Skeletal muscle tissue (tissue), 4 donors: ENCODE results near the gene ANO4. TPM values are rescaled to one million over a fixed set of nuclear protein-coding genes. Genes with fewer than 3 reads are reported as not detected.

ENCODE experiments used
- H3K27ac ChIP-seq: one replicate; pipeline ENCODE4 v1.7.0; 2013; ENCODE audit warnings: mild to moderate bottlenecking, low read depth, low read length, inconsistent platforms
- H3K27me3 ChIP-seq, 3 donors: one replicate each; pipeline ENCODE4 v1.7.0; 2013; ENCODE audit warnings: low read length in 3 of 3; ENCODE audit not compliant: control insufficient read depth in 3 of 3, insufficient read depth in 3 of 3
- H3K36me3 ChIP-seq, 3 donors: one replicate each; pipeline ENCODE4 v1.7.0; 2013; ENCODE audit warnings: low read length in 3 of 3; ENCODE audit not compliant: control insufficient read depth in 3 of 3, insufficient read depth in 3 of 3
- H3K4me1 ChIP-seq, 3 donors: one replicate each; pipeline ENCODE4 v1.7.0; 2013; ENCODE audit warnings: low read length in 3 of 3, mild to moderate bottlenecking in 3 of 3; ENCODE audit not compliant: control insufficient read depth in 3 of 3, insufficient read depth in 3 of 3
- H3K4me3 ChIP-seq, 3 donors: one replicate each; pipeline ENCODE4 v1.7.0; 2013; ENCODE audit warnings: low read length in 3 of 3
- H3K9ac ChIP-seq, 3 donors: one replicate each; pipeline ENCODE4 v1.7.0; 2013; ENCODE audit warnings: low read length in 3 of 3, mild to moderate bottlenecking in 3 of 3, moderate library complexity in 2 of 3, low read depth in 1 of 3
- H3K9me3 ChIP-seq, 3 donors: one replicate each; pipeline ENCODE4 v1.7.0; 2013; ENCODE audit warnings: low read length in 3 of 3; ENCODE audit not compliant: control insufficient read depth in 3 of 3
- total RNA-seq: library from RNA; depleted of rRNA; stranded (reverse); fragments of >200 nt; gene quantifications from one replicate; pipeline ENCODE4 v1.2.3, GENCODE V29; 2014
- donor health status: Osteomylitis.

ANO4 gene
- total RNA-seq, 1 donor from 2014 or later, result 0.52 TPM

DNA sequence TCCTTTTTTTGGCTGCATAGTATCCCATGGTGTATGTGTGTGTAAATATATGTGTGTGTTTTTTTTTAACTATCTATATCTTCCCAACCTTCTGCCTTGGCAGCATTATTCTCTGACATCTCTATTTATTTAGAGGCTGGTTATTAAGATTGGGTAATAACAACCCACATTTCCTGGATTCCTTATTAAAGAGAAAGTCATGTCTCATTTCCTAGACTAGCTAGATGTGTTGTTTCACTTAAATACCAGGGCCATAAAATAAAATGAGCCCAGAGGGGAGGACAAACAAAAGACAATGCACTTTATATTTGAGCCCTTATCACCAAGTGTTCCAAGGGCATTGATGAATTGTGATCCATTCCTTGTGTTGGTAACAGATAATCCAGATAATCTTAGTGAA is 246.4 kb downstream of the ANO4 start:
- no peak overlapping the region for H3K27ac ChIP-seq
- no peaks in the 10 kb centered on the region for H3K27me3 ChIP-seq
- no peaks in the 10 kb centered on the region for H3K36me3 ChIP-seq
- H3K4me1 ChIP-seq, result no peaks in the 10 kb centered on the region
- no peak overlapping the region for H3K4me3 ChIP-seq
- H3K9me3 ChIP-seq, result no peaks in the 10 kb centered on the region
- no peak overlapping the region for H3K9ac ChIP-seq

DNA sequence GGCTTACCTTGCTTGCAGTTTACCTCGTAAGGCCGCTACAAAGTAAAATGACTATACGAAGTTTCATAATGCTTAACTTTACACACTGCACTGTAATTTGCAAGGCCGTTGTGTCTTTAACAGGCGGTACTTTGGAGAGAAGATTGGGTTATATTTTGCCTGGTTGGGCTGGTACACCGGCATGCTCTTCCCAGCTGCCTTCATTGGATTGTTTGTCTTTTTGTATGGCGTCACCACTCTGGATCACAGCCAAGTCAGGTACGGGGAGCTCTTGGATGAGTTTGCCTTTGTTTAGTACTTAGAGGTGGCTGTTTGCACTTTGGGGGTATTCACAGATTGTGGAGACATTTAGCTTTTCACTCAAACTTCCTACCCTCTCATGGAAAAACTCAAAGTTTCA is 247.6 kb downstream of the ANO4 start:
- Histone ChIP-seq H3K9me3 (no peaks in the 10 kb centered on the region), H3K27me3 (no peaks in the 10 kb centered on the region), H3K27ac (no peak overlapping the region)

DNA sequence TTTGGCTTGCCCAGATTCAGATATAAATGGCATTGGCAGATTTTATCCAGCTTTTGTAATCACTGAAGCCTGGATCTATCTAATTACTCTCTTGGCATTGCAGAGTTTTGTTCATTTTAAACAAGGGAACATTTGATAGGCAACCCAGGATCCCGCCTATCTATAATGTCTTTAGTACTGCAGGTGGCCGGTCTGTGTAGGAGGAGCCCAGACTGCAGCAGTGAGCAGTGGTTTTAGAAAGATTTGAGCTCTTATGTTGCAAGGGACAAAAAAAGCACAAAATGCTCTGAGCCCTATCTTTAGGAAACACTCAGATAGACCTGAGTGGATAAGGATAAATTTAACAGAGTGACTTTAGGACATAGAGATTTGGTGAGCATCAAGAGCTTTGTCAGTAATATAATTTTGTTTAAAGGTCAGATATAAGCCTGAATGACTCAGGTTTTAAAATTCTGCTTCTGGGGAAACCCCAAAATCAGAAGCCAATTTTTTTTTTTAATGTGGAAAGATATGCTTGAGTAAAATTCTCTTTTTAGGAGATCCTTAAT is 250.0 kb downstream of the ANO4 start:
- Histone ChIP-seq H3K9me3 (no peaks in the 10 kb centered on the region), H3K36me3 (no peaks in the 10 kb centered on the region), H3K4me3 (no peak overlapping the region), H3K27me3 (no peaks in the 10 kb centered on the region), H3K4me1 (no peaks in the 10 kb centered on the region), H3K27ac (no peak overlapping the region), H3K9ac (no peak overlapping the region)

More for the DNA sequence above, 247.6 kb downstream of the ANO4 start:
- Histone ChIP-seq H3K4me3 (no peak overlapping the region), H3K9ac (no peak overlapping the region), H3K36me3 (no peaks in the 10 kb centered on the region), H3K4me1 (no peaks in the 10 kb centered on the region)

DNA sequence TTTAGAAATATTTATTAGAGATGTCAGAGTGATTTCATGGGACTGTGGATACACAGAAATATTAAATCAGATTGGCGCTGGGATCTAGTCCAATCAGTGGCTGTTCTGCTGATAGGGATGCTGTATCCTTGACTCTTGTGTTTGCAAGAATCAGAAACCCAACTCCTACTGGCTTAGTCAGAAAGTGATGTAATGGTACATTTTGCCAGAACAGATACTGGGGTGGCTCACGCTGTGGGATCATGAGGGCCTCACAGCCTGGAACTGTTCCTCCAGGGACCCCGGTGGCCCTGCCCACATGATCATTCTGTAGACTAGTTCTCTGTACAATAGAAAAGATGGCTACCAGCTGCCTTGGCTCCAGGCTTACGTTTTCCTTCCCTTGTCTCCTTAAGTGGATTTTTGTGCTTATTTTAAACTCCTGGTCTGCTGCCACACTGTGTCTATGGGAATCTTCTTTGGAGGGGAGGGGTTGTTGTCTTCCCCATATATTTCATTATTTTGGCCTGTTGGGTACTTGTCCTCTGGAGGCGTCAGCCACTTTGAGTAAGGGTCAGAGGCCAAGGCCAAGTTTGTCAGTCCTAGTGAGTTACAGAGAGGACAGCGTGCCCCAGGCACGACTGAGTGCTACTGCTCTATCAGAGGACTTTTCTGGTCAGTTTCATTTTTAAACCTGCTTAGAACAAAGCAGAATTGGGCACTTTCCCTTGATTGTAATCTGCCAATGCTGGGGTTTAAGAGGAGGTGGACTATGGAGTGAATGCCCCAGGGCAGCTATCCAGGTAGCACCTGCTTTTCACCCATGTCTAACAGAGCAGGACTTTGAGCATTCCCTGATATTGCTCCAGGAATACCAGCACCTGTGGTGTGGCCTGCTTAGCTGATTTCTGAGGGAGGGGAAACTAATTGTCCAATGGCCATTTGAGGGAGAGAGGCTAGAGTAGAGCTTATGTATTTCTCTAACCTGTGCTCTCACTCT is 251.2 kb downstream of the ANO4 start:
- H3K4me3 ChIP-seq, result no peak overlapping the region

DNA sequence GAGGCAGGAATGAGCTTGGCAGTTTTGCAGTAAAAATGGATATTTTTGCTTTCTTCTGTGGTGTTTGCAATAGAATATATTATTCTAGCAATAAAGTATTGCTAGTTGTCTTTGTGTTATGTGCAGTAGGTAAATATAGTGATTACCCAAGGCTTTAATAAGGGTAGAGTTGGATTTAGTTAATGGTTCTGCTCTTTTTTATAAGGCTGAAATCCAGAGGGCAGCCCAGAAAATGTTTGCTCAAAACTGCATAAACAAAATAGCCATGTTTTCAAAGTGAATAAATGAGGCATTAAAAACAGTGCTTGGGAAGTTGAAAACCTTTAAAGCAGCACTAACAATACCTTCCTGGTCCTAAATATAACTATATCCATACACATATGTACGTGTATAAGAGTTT is 253.1 kb downstream of the ANO4 start:
- no peak overlapping the region for H3K27ac ChIP-seq
- no peaks in the 10 kb centered on the region for H3K27me3 ChIP-seq
- no peak overlapping the region for H3K4me3 ChIP-seq
- no peak overlapping the region for H3K9ac ChIP-seq
- no peaks in the 10 kb centered on the region for H3K9me3 ChIP-seq
- no peaks in the 10 kb centered on the region for H3K4me1 ChIP-seq
- no peaks in the 10 kb centered on the region for H3K36me3 ChIP-seq

More for the DNA sequence above, 251.2 kb downstream of the ANO4 start:
- H3K9me3 ChIP-seq, result no peaks in the 10 kb centered on the region
- H3K27me3 ChIP-seq, result no peaks in the 10 kb centered on the region
- no peaks in the 10 kb centered on the region for H3K36me3 ChIP-seq
- H3K9ac ChIP-seq, result no peak overlapping the region
- no peak overlapping the region for H3K27ac ChIP-seq
- H3K4me1 ChIP-seq, result no peaks in the 10 kb centered on the region

DNA sequence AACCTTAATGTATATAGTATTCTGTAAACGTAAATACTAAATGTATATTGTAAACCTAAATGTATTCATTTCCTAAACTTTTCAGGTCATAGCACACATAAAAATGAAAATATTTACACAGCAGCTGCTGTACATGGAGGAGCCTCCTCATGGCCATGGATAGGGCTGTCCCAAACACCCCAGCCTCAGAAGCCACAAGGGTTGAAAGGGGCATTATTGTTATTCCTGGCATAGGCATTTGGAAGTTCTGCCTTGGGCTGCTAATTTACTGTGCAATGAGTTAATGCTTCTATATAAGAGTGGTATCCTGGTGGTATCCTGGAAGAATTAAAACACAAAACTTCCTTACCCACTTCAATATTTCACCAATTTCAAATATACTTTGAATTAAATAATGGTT is 256.1 kb downstream of the ANO4 start:
- H3K27me3 ChIP-seq, result no peaks in the 10 kb centered on the region
- H3K4me3 ChIP-seq, result no peak overlapping the region

DNA sequence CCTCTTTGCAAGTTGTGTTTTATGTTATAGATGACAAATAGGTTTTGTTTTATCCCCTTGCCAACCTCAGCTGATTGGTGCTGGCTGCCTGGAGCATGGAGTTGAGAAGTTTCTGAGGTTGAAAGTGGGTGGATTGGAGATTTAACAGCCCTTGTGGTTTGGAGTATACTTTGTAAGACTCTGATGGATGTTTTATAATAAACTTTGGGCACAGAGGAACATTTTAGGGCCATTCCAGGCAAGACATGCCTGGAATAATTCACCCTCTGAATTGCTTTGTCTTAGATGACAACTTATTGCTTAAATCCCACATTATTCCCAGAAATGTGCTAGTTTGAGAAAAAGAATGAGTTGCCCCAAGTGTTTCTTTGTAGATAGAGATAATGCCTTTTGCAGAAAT is 256.6 kb downstream of the ANO4 start:
- no peaks in the 10 kb centered on the region for H3K36me3 ChIP-seq
- H3K9ac ChIP-seq, result no peak overlapping the region
- no peaks in the 10 kb centered on the region for H3K4me1 ChIP-seq

More for the DNA sequence above, 256.1 kb downstream of the ANO4 start:
- Histone ChIP-seq H3K4me1 (no peaks in the 10 kb centered on the region), H3K27ac (no peak overlapping the region), H3K36me3 (no peaks in the 10 kb centered on the region), H3K9me3 (no peaks in the 10 kb centered on the region), H3K9ac (no peak overlapping the region)

DNA sequence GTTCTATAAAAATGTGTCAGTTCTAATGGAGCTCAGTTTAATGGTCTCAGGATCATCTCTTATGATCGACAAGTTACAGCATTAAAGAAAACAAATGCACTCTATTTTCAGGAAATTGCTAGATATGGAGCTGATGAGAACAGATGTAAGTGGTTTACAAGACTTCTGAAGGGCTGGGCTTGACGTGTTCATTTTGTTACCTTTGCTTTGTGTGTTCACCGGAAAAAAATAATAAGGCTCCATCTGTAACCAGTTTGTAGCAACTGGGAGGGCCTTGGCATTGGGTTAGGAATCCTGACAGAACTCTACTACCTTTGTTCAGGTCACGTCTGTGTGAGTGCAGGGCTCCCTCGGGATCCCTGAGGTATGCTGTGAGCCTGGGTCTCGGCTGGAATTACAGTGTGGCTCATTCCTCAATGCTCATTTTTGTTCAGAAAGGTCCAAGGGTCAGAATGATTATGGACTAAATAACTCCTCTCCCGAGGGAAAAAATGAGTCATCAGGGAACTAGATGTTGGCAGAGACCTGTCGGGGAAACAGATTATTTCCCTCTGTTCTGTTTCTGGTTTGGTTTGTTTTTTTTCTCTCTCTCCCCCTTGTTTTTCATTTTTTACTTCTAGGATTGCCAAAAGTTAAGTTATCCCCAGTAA is 257.4 kb downstream of the ANO4 start:
- no peak overlapping the region for H3K27ac ChIP-seq
- H3K4me3 ChIP-seq, result no peak overlapping the region
- H3K9me3 ChIP-seq, result no peaks in the 10 kb centered on the region
- no peaks in the 10 kb centered on the region for H3K36me3 ChIP-seq
- H3K9ac ChIP-seq, result no peak overlapping the region
- no peaks in the 10 kb centered on the region for H3K27me3 ChIP-seq
- no peaks in the 10 kb centered on the region for H3K4me1 ChIP-seq

More for the DNA sequence above, 256.6 kb downstream of the ANO4 start:
- no peak overlapping the region for H3K27ac ChIP-seq
- H3K4me3 ChIP-seq, result no peak overlapping the region
- no peaks in the 10 kb centered on the region for H3K9me3 ChIP-seq
- no peaks in the 10 kb centered on the region for H3K27me3 ChIP-seq

DNA sequence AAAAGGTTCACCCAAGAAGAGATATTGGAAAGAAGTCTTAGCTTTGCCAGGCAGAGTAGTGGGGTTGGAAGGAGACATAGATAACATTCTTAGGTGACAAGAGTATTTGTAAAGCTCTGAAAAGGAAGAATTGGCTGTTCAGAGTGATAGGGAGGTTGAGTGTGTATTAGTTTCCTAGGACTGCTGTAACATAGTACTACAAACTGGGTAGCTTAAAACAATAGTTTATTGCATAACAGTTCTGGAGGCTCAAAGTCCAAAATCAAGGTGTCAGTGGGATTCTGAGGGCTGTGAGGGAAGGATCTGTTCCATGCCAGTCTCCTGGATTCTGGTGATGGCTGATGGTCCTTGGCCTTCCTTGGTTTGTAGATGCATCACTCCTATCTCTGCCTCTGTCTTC is 258.6 kb downstream of the ANO4 start:
- no peak overlapping the region for H3K27ac ChIP-seq
- H3K27me3 ChIP-seq, result no peaks in the 10 kb centered on the region
- H3K9ac ChIP-seq, result no peak overlapping the region
- no peaks in the 10 kb centered on the region for H3K4me1 ChIP-seq
- no peak overlapping the region for H3K4me3 ChIP-seq
- no peaks in the 10 kb centered on the region for H3K9me3 ChIP-seq
- H3K36me3 ChIP-seq, result no peaks in the 10 kb centered on the region

DNA sequence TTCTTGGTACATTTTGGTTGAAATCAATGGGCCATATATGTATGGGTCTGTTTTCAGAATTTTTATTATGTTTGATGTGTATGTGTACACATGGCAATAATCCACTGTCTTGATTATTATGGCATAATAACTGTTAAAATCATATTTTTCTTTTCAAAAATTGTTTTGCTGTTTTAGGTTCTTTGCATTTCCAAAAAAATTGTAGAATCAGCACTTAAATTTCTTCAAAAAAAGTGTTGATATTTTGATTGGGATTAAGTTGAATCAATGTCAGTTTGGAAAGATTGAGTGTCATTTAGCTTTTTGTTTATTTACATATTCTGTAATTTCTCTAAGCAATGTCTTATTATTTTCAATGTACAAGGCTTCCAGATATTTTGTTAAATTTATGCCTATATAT is 261.4 kb downstream of the ANO4 start:
- Histone ChIP-seq H3K27me3 (no peaks in the 10 kb centered on the region), H3K4me1 (no peaks in the 10 kb centered on the region), H3K36me3 (no peaks in the 10 kb centered on the region), H3K9me3 (no peaks in the 10 kb centered on the region), H3K9ac (no peak overlapping the region), H3K4me3 (no peak overlapping the region), H3K27ac (no peak overlapping the region)
